A549 (cell line): Measurements from ENCODE around the gene LRRN4CL. TPM values are rescaled to one million over a fixed set of nuclear protein-coding genes. Genes with fewer than 3 reads are reported as not detected.
A peak's percentile ranks its signal among the peaks of the same experiment; 100 is the strongest.
"Not testable (repeated sequence)": the region's sequence is repeated elsewhere in the genome, so short reads cannot be mapped to it uniquely, and the experiment has no call there.

Experiments
- ATAC-seq, 2 experiments: fragments of 200-7000 bp in 1 of 2; fragments of >200 bp in 1 of 2; cut with Nextera tagmentation in 1 of 2; cut with Tn5 transposase in 1 of 2; 3 replicates each; pipeline versions ENCODE4 v1.8.0 to v1.9.1; 2018 to 2020; ENCODE audit warnings: mild to moderate bottlenecking in 1 of 2, moderate library complexity in 1 of 2
- CTCF ChIA-PET: fragments of 300-600 bp; sonication (Branson Sonifier 250); formaldehyde crosslinking; extraction: SDS; loops from one replicate; lab custom pipeline; 2021; ENCODE audit warnings: antibody characterized with exemption, inconsistent platforms; lab: Yijun Ruan, JAX
- POLR2A ChIA-PET: fragments of 350-600 bp; formaldehyde crosslinking; extraction: SDS; loops from one replicate; lab custom pipeline; 2021; ENCODE audit warnings: antibody characterized with exemption, inconsistent platforms; lab: Yijun Ruan, JAX
- DNase-seq, 2 experiments: peaks; one replicate each; pipeline versions ENCODE4 v3.0.0 to v3.0.0-alpha.2; 2011 to 2016; ENCODE audit warnings: low read depth in 1 of 2, low spot score in 1 of 2
- FAIRE-seq: peaks from 2 replicates; lab custom pipeline; 2011; peaks lifted over from hg19 to GRCh38; lab: Jason Lieb, UNC
- H3K27ac ChIP-seq, 2 experiments: fragments of >200 bp; sonication (Bioruptor Twin); formaldehyde crosslinking; 3 replicates each; pipeline ENCODE4 v1.5.1; 2016 to 2017
- H3K4me1 ChIP-seq: fragments of >200 bp; sonication (Bioruptor Twin); formaldehyde crosslinking; 3 replicates; pipeline ENCODE4 v1.6.1; 2016
- H3K4me2 ChIP-seq: fragments of >200 bp; sonication (Bioruptor Twin); formaldehyde crosslinking; 3 replicates; pipeline ENCODE4 v1.6.1; 2016
- H3K4me3 ChIP-seq: fragments of >200 bp; sonication (Bioruptor Twin); formaldehyde crosslinking; 3 replicates; pipeline ENCODE4 v1.5.1; 2016
- H3K9me3 ChIP-seq: fragments of >200 bp; sonication (Bioruptor Twin); formaldehyde crosslinking; 3 replicates; pipeline ENCODE4 v1.6.1; 2016
- BHLHE40 ChIP-seq: IDR thresholded peaks from 2 replicates; pipeline ENCODE4 v1.6.1; 2012; ENCODE audit warnings: low read depth, low read length, inconsistent platforms
- CBX2 ChIP-seq: fragments of 200-600 bp; sonication (generic); IDR thresholded peaks from 2 replicates; pipeline ENCODE4 v1.6.1; 2016; ENCODE audit warnings: low read depth, mild to moderate bottlenecking, borderline replicate concordance
- CBX8 ChIP-seq: fragments of 200-600 bp; sonication (generic); IDR thresholded peaks from 2 replicates; pipeline ENCODE4 v1.6.1; 2016
- CHD2 ChIP-seq: fragments of 150-350 bp; IDR thresholded peaks from 2 replicates; pipeline ENCODE4 v1.6.1; 2014; ENCODE audit warnings: low read length; ENCODE audit not compliant: partially characterized antibody
- ESRRA ChIP-seq: fragments of 150-350 bp; IDR thresholded peaks from 2 replicates; pipeline ENCODE4 v1.6.1; 2014; ENCODE audit warnings: mild to moderate bottlenecking, low read length, borderline replicate concordance
- FOSL2 ChIP-seq, 2 experiments: fragments of 450-650 bp in 1 of 2; fragments of >200 bp in 1 of 2; sonication (Bioruptor Twin) in 1 of 2; formaldehyde crosslinking; IDR thresholded peaks; 2 replicates each; pipeline versions ENCODE4 v1.5.0 to v1.6.1; 2016 to 2020; ENCODE audit warnings: mild to moderate bottlenecking in 1 of 2, moderate library complexity in 1 of 2
- HEYL ChIP-seq: fragments of 250-450 bp; sonication (Bioruptor Pico); IDR thresholded peaks from 2 replicates; pipeline ENCODE4 v1.8.0; 2021; ENCODE audit warnings: mild to moderate bottlenecking, moderate library complexity
- KDM5A ChIP-seq: fragments of 200-600 bp; sonication (generic); IDR thresholded peaks from 2 replicates; pipeline ENCODE4 v1.6.1; 2016; ENCODE audit warnings: antibody characterized with exemption, mild to moderate bottlenecking
- MAFK ChIP-seq: fragments of 450-650 bp; IDR thresholded peaks from 2 replicates; pipeline ENCODE4 v1.6.1; 2014; ENCODE audit not compliant: partially characterized antibody
- RAD21 ChIP-seq, 2 experiments: fragments of >200 bp in 1 of 2; sonication (Bioruptor Twin) in 1 of 2; formaldehyde crosslinking in 1 of 2; IDR thresholded peaks in 1 of 2; conservative IDR thresholded peaks in 1 of 2; 2 replicates in 1 of 2; 3 replicates in 1 of 2; pipeline ENCODE4 v1.6.1; 2012 to 2018; ENCODE audit warnings: inconsistent platforms in 1 of 2
- RARB ChIP-seq: fragments of 250-450 bp; sonication (Bioruptor Pico); IDR thresholded peaks from 2 replicates; pipeline ENCODE4 v1.8.0; 2021; ENCODE audit warnings: mild to moderate bottlenecking, moderate library complexity
- RCOR1 ChIP-seq: fragments of 150-350 bp; IDR thresholded peaks from 2 replicates; pipeline ENCODE4 v1.6.1; 2014; ENCODE audit warnings: antibody characterized with exemption, low read length, low read depth
- RFX5 ChIP-seq: fragments of 450-650 bp; IDR thresholded peaks from 2 replicates; pipeline ENCODE4 v1.7.1; 2014; ENCODE audit warnings: antibody characterized with exemption, mild to moderate bottlenecking, moderate library complexity
- SREBF2 ChIP-seq: fragments of 450-650 bp; IDR thresholded peaks from 2 replicates; pipeline ENCODE4 v1.6.1; 2014; ENCODE audit warnings: mild to moderate bottlenecking, moderate library complexity
- TFCP2L1 ChIP-seq: fragments of 250-450 bp; sonication (Bioruptor Pico); IDR thresholded peaks from 2 replicates; pipeline ENCODE4 v1.5.0; 2021; ENCODE audit warnings: mild to moderate bottlenecking
- ZNF302 ChIP-seq: fragments of 250-450 bp; sonication (Bioruptor Pico); IDR thresholded peaks from 2 replicates; pipeline ENCODE4 v1.9.0; 2021; ENCODE audit warnings: inconsistent platforms, mild to moderate bottlenecking, moderate library complexity
- WGBS: methylation state at CpG from one replicate; pipeline ENCODE4 v1.1.6; 2017; ENCODE audit errors: missing lambda C conversion rate; 5-methylcytosine and 5-hydroxymethylcytosine counted together
- polyA plus RNA-seq, 4 experiments: library from polyadenylated mRNA; depleted of rRNA in 3 of 4; stranded (reverse); fragments of >200 nt; fragmentation: RNase III in 1 of 4; extraction: RNeasy Plus Mini Kit Qiagen cat#74134 plus additional on column Dnase treatment in 1 of 4; gene quantifications; 2 replicates in 3 of 4; 3 replicates in 1 of 4; pipeline ENCODE4 v1.2.3, GENCODE V29; 2011 to 2017
- TF ChIP-seq, protein P1 (sequence below): IDR thresholded peaks from 2 replicates; pipeline ENCODE4 v1.6.1; 2012
- TF ChIP-seq, protein P2 (sequence below): fragments of >200 bp; sonication (Bioruptor Twin); formaldehyde crosslinking; IDR thresholded peaks from 3 replicates; pipeline ENCODE4 v1.5.1; 2016
- TF ChIP-seq, protein P3 (sequence below): IDR thresholded peaks from 2 replicates; pipeline ENCODE4 v1.6.1; 2012; ENCODE audit warnings: low read depth, borderline replicate concordance
- TF ChIP-seq, protein P4 (sequence below): fragments of 450-650 bp; IDR thresholded peaks from 2 replicates; pipeline ENCODE4 v1.6.1; 2014; ENCODE audit warnings: antibody characterized with exemption
- TF ChIP-seq, protein P5 (sequence below): fragments of 250-450 bp; sonication (Bioruptor Pico); IDR thresholded peaks from 2 replicates; pipeline ENCODE4 v1.5.0; 2021; ENCODE audit warnings: mild to moderate bottlenecking, moderate library complexity, borderline replicate concordance

LRRN4CL gene
- polyA plus RNA-seq, 2 of the 4 experiments (the other 2 are of a cell fraction): 0.03 to 0.04 TPM

DNA sequence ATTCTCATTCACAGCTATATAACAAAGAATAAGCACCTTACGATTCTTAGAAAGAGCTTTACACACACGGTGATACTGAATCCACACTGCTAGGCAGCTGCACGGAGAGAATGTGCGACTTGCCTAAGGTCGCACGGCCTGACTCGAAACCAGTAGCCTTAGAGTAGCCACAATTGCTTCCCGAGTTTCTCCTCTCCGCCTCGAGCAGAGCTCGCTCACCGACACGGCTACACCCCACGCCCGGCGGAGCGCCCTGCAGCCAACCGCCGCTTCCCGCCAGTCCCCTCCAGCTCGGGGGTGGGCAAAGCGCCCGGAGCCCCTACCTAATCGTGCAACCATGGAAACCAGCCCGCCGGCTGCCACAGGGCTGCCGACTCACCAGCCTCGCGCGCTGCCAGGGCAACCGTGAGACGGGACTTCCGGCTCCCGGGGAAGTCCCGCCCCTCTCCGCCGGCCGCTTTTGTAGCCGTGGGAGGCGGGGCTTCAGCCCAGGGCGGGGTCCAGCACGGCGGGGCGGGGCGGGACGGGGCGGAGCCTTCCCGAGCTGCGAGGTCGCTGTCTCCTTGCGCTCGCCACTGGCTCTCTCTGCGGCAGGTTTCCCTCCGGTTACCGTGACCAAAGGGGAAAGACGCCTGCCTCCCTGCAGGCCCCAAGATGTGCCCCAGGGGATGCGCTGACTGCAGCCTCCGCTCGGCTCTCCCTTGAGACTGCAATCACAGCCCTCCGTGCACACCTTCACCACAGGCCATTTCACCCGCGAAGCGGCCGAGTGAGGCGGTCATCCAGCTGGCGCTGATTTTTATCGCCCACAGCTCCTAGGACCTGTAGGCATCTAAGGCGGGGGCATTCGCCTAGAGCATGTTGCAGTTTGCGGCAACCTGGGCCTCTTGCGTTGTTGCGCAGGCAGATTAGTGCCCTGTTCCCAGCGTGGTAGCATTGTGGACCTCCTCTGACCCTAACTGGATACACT, 16.8 kb upstream of the LRRN4CL start (continued):
- TF ChIP-seq, protein P1, sequence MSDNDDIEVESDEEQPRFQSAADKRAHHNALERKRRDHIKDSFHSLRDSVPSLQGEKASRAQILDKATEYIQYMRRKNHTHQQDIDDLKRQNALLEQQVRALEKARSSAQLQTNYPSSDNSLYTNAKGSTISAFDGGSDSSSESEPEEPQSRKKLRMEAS: peak; percentile 74; the same call in 1 of the 2 replicates

DNA sequence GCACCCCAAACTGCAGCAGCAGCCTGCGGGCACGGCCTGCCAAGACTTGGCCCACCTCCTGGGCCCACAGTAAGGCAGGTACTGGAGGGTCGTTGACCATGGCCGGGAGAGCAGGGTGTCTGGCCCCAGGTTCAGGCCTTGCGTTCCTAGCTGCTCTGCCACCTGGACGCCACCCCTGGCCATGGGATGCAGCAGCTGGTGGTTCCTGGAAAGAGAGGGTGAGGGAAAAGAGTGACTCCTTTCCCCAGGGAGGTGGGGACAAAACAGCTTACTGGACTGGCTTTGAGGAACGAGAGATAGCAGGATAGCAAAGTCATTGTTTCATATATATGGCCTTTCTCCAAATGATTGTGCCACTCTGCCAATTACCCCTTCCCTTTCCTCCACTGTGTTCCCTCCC, 16.1 kb upstream of the LRRN4CL start:
- no peaks in the 10 kb centered on the region for H3K9me3 ChIP-seq
- ChIA-PET POLR2A (interaction anchor here (1.1 to 6.1 kb wide), 7 partner anchors 22 to 136 kb away, joined by 4 to 64 read pairs (median 7); partner anchors contain the start of genes C11orf98, CSKMT, HNRNPUL2 and LBHD1), CTCF (interaction anchor here (0.7 to 5.3 kb wide), 10 partner anchors 11 to 317 kb away, joined by 3 to 39 read pairs (median 5); partner anchors contain the start of gene LRRN4CL)
- DNase-seq: peak in 1 of 2 experiments; percentile 49
- H3K4me3 ChIP-seq: peak overlapping the region; percentile 69
- H3K27ac ChIP-seq: peak overlapping the region; percentile 80 to 92
- WGBS: 56% methylated on average over 6 of the region's 7 CpGs
- TF ChIP-seq ESRRA (no peak), SREBF2 (no peak), RCOR1 (no peak), TFCP2L1 (no peak), ZNF302 (CRISPR knock-in tag) (no peak), RFX5 (no peak), BHLHE40 (no peak), MAFK (no peak), CBX2 (no peak), RAD21 (conservative IDR thresholded peaks at IDR 0.05 in 1 of 2, IDR thresholded peaks at IDR 0.05 in 1 of 2) (no peak), FOSL2 (IDR thresholded peaks at IDR 0.05) (no peak), FOSL2 (CRISPR knock-in tag; IDR thresholded peaks at IDR 0.05) (no peak), RARB (no peak), CHD2 (no peak), HEYL (no peak), CBX8 (no peak), KDM5A (no peak)
- TF ChIP-seq, protein P2, sequence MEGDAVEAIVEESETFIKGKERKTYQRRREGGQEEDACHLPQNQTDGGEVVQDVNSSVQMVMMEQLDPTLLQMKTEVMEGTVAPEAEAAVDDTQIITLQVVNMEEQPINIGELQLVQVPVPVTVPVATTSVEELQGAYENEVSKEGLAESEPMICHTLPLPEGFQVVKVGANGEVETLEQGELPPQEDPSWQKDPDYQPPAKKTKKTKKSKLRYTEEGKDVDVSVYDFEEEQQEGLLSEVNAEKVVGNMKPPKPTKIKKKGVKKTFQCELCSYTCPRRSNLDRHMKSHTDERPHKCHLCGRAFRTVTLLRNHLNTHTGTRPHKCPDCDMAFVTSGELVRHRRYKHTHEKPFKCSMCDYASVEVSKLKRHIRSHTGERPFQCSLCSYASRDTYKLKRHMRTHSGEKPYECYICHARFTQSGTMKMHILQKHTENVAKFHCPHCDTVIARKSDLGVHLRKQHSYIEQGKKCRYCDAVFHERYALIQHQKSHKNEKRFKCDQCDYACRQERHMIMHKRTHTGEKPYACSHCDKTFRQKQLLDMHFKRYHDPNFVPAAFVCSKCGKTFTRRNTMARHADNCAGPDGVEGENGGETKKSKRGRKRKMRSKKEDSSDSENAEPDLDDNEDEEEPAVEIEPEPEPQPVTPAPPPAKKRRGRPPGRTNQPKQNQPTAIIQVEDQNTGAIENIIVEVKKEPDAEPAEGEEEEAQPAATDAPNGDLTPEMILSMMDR: no peak
- TF ChIP-seq, protein P3, sequence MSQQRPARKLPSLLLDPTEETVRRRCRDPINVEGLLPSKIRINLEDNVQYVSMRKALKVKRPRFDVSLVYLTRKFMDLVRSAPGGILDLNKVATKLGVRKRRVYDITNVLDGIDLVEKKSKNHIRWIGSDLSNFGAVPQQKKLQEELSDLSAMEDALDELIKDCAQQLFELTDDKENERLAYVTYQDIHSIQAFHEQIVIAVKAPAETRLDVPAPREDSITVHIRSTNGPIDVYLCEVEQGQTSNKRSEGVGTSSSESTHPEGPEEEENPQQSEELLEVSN: no peak
- TF ChIP-seq, protein P4, sequence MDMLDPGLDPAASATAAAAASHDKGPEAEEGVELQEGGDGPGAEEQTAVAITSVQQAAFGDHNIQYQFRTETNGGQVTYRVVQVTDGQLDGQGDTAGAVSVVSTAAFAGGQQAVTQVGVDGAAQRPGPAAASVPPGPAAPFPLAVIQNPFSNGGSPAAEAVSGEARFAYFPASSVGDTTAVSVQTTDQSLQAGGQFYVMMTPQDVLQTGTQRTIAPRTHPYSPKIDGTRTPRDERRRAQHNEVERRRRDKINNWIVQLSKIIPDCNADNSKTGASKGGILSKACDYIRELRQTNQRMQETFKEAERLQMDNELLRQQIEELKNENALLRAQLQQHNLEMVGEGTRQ: no peak
- TF ChIP-seq, protein P5, sequence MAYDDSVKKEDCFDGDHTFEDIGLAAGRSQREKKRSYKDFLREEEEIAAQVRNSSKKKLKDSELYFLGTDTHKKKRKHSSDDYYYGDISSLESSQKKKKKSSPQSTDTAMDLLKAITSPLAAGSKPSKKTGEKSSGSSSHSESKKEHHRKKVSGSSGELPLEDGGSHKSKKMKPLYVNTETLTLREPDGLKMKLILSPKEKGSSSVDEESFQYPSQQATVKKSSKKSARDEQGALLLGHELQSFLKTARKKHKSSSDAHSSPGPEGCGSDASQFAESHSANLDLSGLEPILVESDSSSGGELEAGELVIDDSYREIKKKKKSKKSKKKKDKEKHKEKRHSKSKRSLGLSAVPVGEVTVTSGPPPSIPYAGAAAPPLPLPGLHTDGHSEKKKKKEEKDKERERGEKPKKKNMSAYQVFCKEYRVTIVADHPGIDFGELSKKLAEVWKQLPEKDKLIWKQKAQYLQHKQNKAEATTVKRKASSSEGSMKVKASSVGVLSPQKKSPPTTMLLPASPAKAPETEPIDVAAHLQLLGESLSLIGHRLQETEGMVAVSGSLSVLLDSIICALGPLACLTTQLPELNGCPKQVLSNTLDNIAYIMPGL (CRISPR knock-in tag): no peak
- peaks cover 26% of the 10 kb centered on the region for H3K4me1 ChIP-seq
- H3K4me2 ChIP-seq: peak overlapping the region; percentile 78
- peak; percentile 2 to 9; a peak in 3 of 6 replicates for ATAC-seq
- no peak for FAIRE-seq

DNA sequence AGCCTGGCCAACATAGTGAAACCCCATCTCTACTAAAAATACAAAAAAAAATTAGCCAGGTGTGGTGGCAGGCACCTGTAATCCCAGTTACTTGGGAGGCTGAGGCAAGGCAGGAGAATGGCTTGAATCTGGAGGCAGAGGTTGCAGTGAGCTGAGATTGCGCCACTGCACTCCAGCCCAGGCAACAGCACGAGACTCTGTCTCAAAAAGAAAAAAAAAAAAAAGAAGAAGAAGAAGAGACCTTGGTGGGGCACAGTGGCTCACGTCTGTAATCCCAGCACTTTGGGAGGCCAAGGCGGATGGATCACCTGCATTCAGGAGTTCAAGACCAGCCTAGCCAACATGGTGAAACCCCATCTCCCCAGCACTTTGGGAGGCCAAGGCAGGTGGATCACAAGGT, 14.6 kb upstream of the LRRN4CL start:
- FAIRE-seq, H3K4me2 ChIP-seq, H3K27ac ChIP-seq, ATAC-seq, H3K4me3 ChIP-seq, DNase-seq, H3K9me3 ChIP-seq: not testable (repeated sequence)
- POLR2A ChIA-PET: interaction anchor here (1.1 kb wide), 1 partner anchor 32 kb away, joined by 3 read pairs; the partner anchor contains the start of gene LBHD1
- CTCF ChIA-PET: interaction anchor here (1.1 to 4.5 kb wide), 6 partner anchors 10 to 66 kb away, joined by 3 to 39 read pairs (median 6); partner anchors contain the start of gene LRRN4CL
- H3K4me1 ChIP-seq: peaks cover 18% of the 10 kb centered on the region
- 98% methylated on average over 4 of the region's 4 CpGs for WGBS
